Neuronal stem cell (in vitro differentiated cells): ENCODE results near the gene ARHGAP42. TPM values are rescaled to one million over a fixed set of nuclear protein-coding genes. Genes with fewer than 3 reads are reported as not detected.
A peak's percentile ranks its signal among the peaks of the same experiment; 100 is the strongest.

Experiments
- DNase-seq: peaks from one replicate; pipeline ENCODE4 v3.0.0-alpha.2; 2013; ENCODE audit warnings: low spot score
- H2AFZ ChIP-seq: one replicate; pipeline ENCODE4 v1.6.1; 2013; ENCODE audit warnings: mild to moderate bottlenecking, low read length, inconsistent platforms
- H2AK5ac ChIP-seq: 2 replicates; pipeline ENCODE4 v1.6.1; 2013; ENCODE audit warnings: low read depth, mild to moderate bottlenecking, inconsistent platforms, low read length, moderate library complexity, mixed read lengths
- H2BK120ac ChIP-seq: 2 replicates; pipeline ENCODE4 v1.6.1; 2013; ENCODE audit warnings: low read depth, mild to moderate bottlenecking, inconsistent platforms, low read length, moderate library complexity, mixed read lengths
- H2BK12ac ChIP-seq: one replicate; pipeline ENCODE4 v1.6.1; 2013; ENCODE audit warnings: low read length, inconsistent platforms
- H2BK15ac ChIP-seq: 2 replicates; pipeline ENCODE4 v1.6.1; 2013; ENCODE audit warnings: mild to moderate bottlenecking, low read length, inconsistent platforms, mixed read lengths
- H2BK5ac ChIP-seq: one replicate; pipeline ENCODE4 v1.6.1; 2013; ENCODE audit warnings: inconsistent platforms, mild to moderate bottlenecking, low read length, moderate library complexity
- H3K14ac ChIP-seq: one replicate; pipeline ENCODE4 v1.6.1; 2013; ENCODE audit warnings: low read length, inconsistent platforms
- H3K18ac ChIP-seq: 2 replicates; pipeline ENCODE4 v1.6.1; 2013; ENCODE audit warnings: low read length, inconsistent platforms
- H3K23ac ChIP-seq: 2 replicates; pipeline ENCODE4 v1.6.1; 2013; ENCODE audit warnings: low read depth, mild to moderate bottlenecking, mixed read lengths, low read length, inconsistent platforms; ENCODE audit not compliant: poor library complexity
- H3K27ac ChIP-seq: replicated peaks from 3 replicates; pipeline ENCODE4 v1.5.1; 2013; ENCODE audit warnings: low read length, inconsistent platforms
- H3K27me3 ChIP-seq, 3 experiments: 2 replicates each; pipeline ENCODE4 v1.6.1; 2013; ENCODE audit warnings: low read length in 3 of 3, mild to moderate bottlenecking in 2 of 3, inconsistent platforms in 1 of 3, low read depth in 1 of 3, mixed read lengths in 1 of 3, moderate library complexity in 1 of 3; ENCODE audit not compliant: control insufficient read depth in 3 of 3, insufficient read depth in 3 of 3
- H3K36me3 ChIP-seq, 2 donors: replicated peaks in 1 of 2; 2 replicates each; pipeline ENCODE4 v1.6.1; 2013; ENCODE audit warnings: low read length in 2 of 2; ENCODE audit not compliant: control insufficient read depth in 2 of 2, insufficient read depth in 2 of 2
- H3K4ac ChIP-seq: 2 replicates; pipeline ENCODE4 v1.6.1; 2013; ENCODE audit warnings: inconsistent platforms, mild to moderate bottlenecking, low read length, moderate library complexity
- H3K4me1 ChIP-seq, 2 donors: 1 replicate in 1 of 2; 2 replicates in 1 of 2; pipeline ENCODE4 v1.6.1; 2013; ENCODE audit warnings: low read length in 2 of 2, low read depth in 1 of 2; ENCODE audit not compliant: control insufficient read depth in 2 of 2, insufficient read depth in 1 of 2
- H3K4me2 ChIP-seq: one replicate; pipeline ENCODE4 v1.6.1; 2013; ENCODE audit warnings: mild to moderate bottlenecking, low read length, inconsistent platforms; ENCODE audit not compliant: insufficient read depth, poor library complexity, severe bottlenecking
- H3K4me3 ChIP-seq, 2 donors: 2 replicates each; pipeline ENCODE4 v1.5.1; 2013; ENCODE audit warnings: low read length in 2 of 2, mild to moderate bottlenecking in 2 of 2, inconsistent platforms in 1 of 2, moderate library complexity in 1 of 2
- H3K79me1 ChIP-seq: one replicate; pipeline ENCODE4 v1.6.1; 2013; ENCODE audit warnings: low read depth, mild to moderate bottlenecking, inconsistent platforms, low read length, moderate library complexity
- H3K9ac ChIP-seq: one replicate; pipeline ENCODE4 v1.6.1; 2013; ENCODE audit warnings: mild to moderate bottlenecking, low read depth, low read length, inconsistent platforms; ENCODE audit not compliant: poor library complexity
- H3K9me3 ChIP-seq, 2 donors: replicated peaks in 1 of 2; 2 replicates each; pipeline versions ENCODE3 to v1.6.1; 2013; ENCODE audit warnings: low read length in 2 of 2, mild to moderate bottlenecking in 2 of 2, inconsistent platforms in 1 of 2, low read depth in 1 of 2, mixed read lengths in 1 of 2, moderate library complexity in 1 of 2; ENCODE audit not compliant: control insufficient read depth in 2 of 2, insufficient read depth in 1 of 2
- H4K8ac ChIP-seq: one replicate; pipeline ENCODE4 v1.6.1; 2013; ENCODE audit warnings: low read depth, mild to moderate bottlenecking, inconsistent platforms, low read length, moderate library complexity
- H4K91ac ChIP-seq: one replicate; pipeline ENCODE4 v1.6.1; 2013; ENCODE audit warnings: low read length, low read depth, mild to moderate bottlenecking, inconsistent platforms; ENCODE audit not compliant: poor library complexity
- WGBS, 2 donors: extraction: QIAGEN DNeasy Blood & Tissue Kit; methylation state at CpG; one replicate each; pipeline ENCODE4 v1.1.7; 2013; ENCODE audit warnings: missing lambda C conversion rate in 2 of 2, mixed read lengths in 1 of 2; ENCODE audit not compliant: insufficient read length in 2 of 2, insufficient replicate concordance in 1 of 2; ENCODE audit errors: extremely low coverage in 2 of 2; 5-methylcytosine and 5-hydroxymethylcytosine counted together
- polyA plus RNA-seq, 2 experiments: library from polyadenylated mRNA; stranded (reverse); fragments of 200-250 nt; gene quantifications; one replicate each; pipeline ENCODE4 v1.2.3, GENCODE V29; 2013

Gene ARHGAP42
- 8.1 TPM for polyA plus RNA-seq (2013, experiment 1 of 2)
- 8.0 TPM for polyA plus RNA-seq (2013, experiment 2 of 2)

- Histone ChIP-seq H4K91ac (no peak within 1 kb of the TSS), H2BK15ac (peak within 1 kb of the TSS; percentile 58), H3K79me1 (peaks cover 2% of the 10 kb centered on the region), H2BK120ac (no peak within 1 kb of the TSS), H3K4me3 (peak within 1 kb of the TSS; percentile 85 to 98), H3K4me1 (peaks cover 2 to 10% of the 10 kb centered on the region in 2 donors), H3K27me3 (no peaks in the 10 kb centered on the region), H3K36me3 (no peaks in the 10 kb centered on the region), H3K27ac (peak within 1 kb of the TSS; percentile 64), H3K4me2 (peak within 1 kb of the TSS; percentile 78), H2BK12ac (peak within 1 kb of the TSS; percentile 94), H2BK5ac (peak within 1 kb of the TSS; percentile 39), H3K9me3 (no peaks in the 10 kb centered on the region), H3K9ac (peak within 1 kb of the TSS; percentile 77), H3K4ac (no peak within 1 kb of the TSS), H3K14ac (no peak within 1 kb of the TSS), H2AFZ (peak within 1 kb of the TSS; percentile 97), H2AK5ac (no peak within 1 kb of the TSS), H3K23ac (peak within 1 kb of the TSS; percentile 85), H4K8ac (no peak within 1 kb of the TSS), H3K18ac (peak within 1 kb of the TSS; percentile 97)
- WGBS, 2 donors, result no CpG with 5 or more reads among the region's 80 CpGs
- peak; percentile 46 for DNase-seq
Measured at GRCh38 chr11:100687054-100687629, at the start of gene ARHGAP42. Gene ARHGAP42 (plus strand): TSS chr11:100687288. CDS start chr11:100687679, 391 bp downstream.

- Histone ChIP-seq H3K27ac (no peak overlapping the region), H3K4ac (no peak overlapping the region), H3K36me3 (no peaks in the 10 kb centered on the region), H3K23ac (no peak overlapping the region), H2BK15ac (no peak overlapping the region), H2BK120ac (no peak overlapping the region), H4K91ac (no peak overlapping the region), H2BK5ac (no peak overlapping the region), H3K4me2 (no peak overlapping the region), H2AK5ac (no peak overlapping the region), H3K9me3 (no peaks in the 10 kb centered on the region), H3K4me1 (peaks cover 3 to 4% of the 10 kb centered on the region in 2 donors), H2AFZ (peak overlapping the region; percentile 53), H3K9ac (no peak overlapping the region), H3K4me3 (no peak overlapping the region), H3K14ac (no peak overlapping the region), H3K27me3 (no peaks in the 10 kb centered on the region), H2BK12ac (no peak overlapping the region), H3K18ac (no peak overlapping the region), H4K8ac (no peak overlapping the region), H3K79me1 (no peaks in the 10 kb centered on the region)
- DNase-seq, result no peak
- WGBS, 2 donors, result no CpG with 5 or more reads among the region's 10 CpGs
Measured at GRCh38 chr11:100637706-100638105, 49.4 kb upstream of the ARHGAP42 start.

- no peaks in the 10 kb centered on the region for H3K27me3 ChIP-seq
- H2BK5ac ChIP-seq, result no peak overlapping the region
- no peak overlapping the region for H4K8ac ChIP-seq
- no peak overlapping the region for H2BK120ac ChIP-seq
- H3K79me1 ChIP-seq, result no peaks in the 10 kb centered on the region
- H4K91ac ChIP-seq, result no peak overlapping the region
- H3K36me3 ChIP-seq, result no peaks in the 10 kb centered on the region
- peaks cover 3 to 4% of the 10 kb centered on the region in 2 donors for H3K4me1 ChIP-seq
- WGBS, 2 donors, result no CpG with 5 or more reads among the region's 1 CpG
- H3K9ac ChIP-seq, result no peak overlapping the region
- no peak overlapping the region for H3K18ac ChIP-seq
- DNase-seq, result no peak
- no peak overlapping the region for H3K27ac ChIP-seq
- H2BK15ac ChIP-seq, result no peak overlapping the region
- no peak overlapping the region for H3K4ac ChIP-seq
- no peak overlapping the region for H2AK5ac ChIP-seq
- H2BK12ac ChIP-seq, result no peak overlapping the region
- H3K23ac ChIP-seq, result no peak overlapping the region
- H3K9me3 ChIP-seq, result no peaks in the 10 kb centered on the region
- no peak overlapping the region for H3K14ac ChIP-seq
- no peak overlapping the region for H3K4me2 ChIP-seq
- no peak overlapping the region for H3K4me3 ChIP-seq
- H2AFZ ChIP-seq, result peak overlapping the region; percentile 79
Measured at GRCh38 chr11:100638648-100639047, 48.4 kb upstream of the ARHGAP42 start.

- no peak overlapping the region for H3K4ac ChIP-seq
- no peaks in the 10 kb centered on the region for H3K79me1 ChIP-seq
- no peak overlapping the region for H3K4me2 ChIP-seq
- no peak overlapping the region for H3K27ac ChIP-seq
- peaks cover 3 to 4% of the 10 kb centered on the region in 2 donors for H3K4me1 ChIP-seq
- no peak overlapping the region for H3K18ac ChIP-seq
- no CpG with 5 or more reads among the region's 9 CpGs for WGBS, 2 donors
- H4K8ac ChIP-seq, result no peak overlapping the region
- H2BK120ac ChIP-seq, result no peak overlapping the region
- no peak for DNase-seq
- H3K4me3 ChIP-seq, result no peak overlapping the region
- no peaks in the 10 kb centered on the region for H3K9me3 ChIP-seq
- H2AFZ ChIP-seq, result peak overlapping the region; percentile 79
- no peaks in the 10 kb centered on the region for H3K36me3 ChIP-seq
- H3K27me3 ChIP-seq, result no peaks in the 10 kb centered on the region
- no peak overlapping the region for H2BK5ac ChIP-seq
- no peak overlapping the region for H2BK15ac ChIP-seq
- H4K91ac ChIP-seq, result no peak overlapping the region
- no peak overlapping the region for H3K14ac ChIP-seq
- no peak overlapping the region for H3K23ac ChIP-seq
- no peak overlapping the region for H2BK12ac ChIP-seq
- H3K9ac ChIP-seq, result no peak overlapping the region
- H2AK5ac ChIP-seq, result no peak overlapping the region
Measured at GRCh38 chr11:100639140-100639539, 47.9 kb upstream of the ARHGAP42 start.
